MCF 10A (cell line): ENCODE results near the gene IFNL4. TPM values are rescaled to one million over a fixed set of nuclear protein-coding genes. Genes with fewer than 3 reads are reported as not detected.

Source experiments
- BruUV-seq: library from RNA; stranded (reverse); fragments of 400-500 nt; replicated peaks from 2 replicates; lab custom pipeline; 2021; lab: Mats Ljungman, UMichigan
- CTCF ChIA-PET: fragments of 300-600 bp; sonication (Branson Sonifier 250); formaldehyde crosslinking; extraction: SDS; loops from one replicate; lab custom pipeline; 2021; ENCODE audit warnings: antibody characterized with exemption, inconsistent platforms; lab: Yijun Ruan, JAX
- POLR2A ChIA-PET: fragments of 300-600, 350-650 bp; sonication (Branson Sonifier 250); formaldehyde crosslinking; extraction: SDS; loops from one replicate; lab custom pipeline; 2020; ENCODE audit warnings: antibody characterized with exemption, inconsistent platforms; lab: Yijun Ruan, JAX
- DNase-seq: peaks from one replicate; pipeline ENCODE4 v3.0.0-alpha.2; 2018; ENCODE audit not compliant: unreplicated experiment
- H3K27ac Mint-ChIP-seq: one replicate; pipeline ENCODE4 v1.8.0; 2022; ENCODE audit warnings: mild to moderate bottlenecking, low read depth, mixed read lengths; ENCODE audit not compliant: unreplicated experiment
- H3K27me3 Mint-ChIP-seq: one replicate; pipeline ENCODE4 v1.8.0; 2022; ENCODE audit warnings: mixed read lengths; ENCODE audit not compliant: insufficient read depth, unreplicated experiment
- H3K36me3 Mint-ChIP-seq: one replicate; pipeline ENCODE4 v1.8.0; 2022; ENCODE audit warnings: mild to moderate bottlenecking, moderate library complexity, mixed read lengths; ENCODE audit not compliant: insufficient read depth, unreplicated experiment
- H3K4me1 Mint-ChIP-seq: one replicate; pipeline ENCODE4 v1.8.0; 2022; ENCODE audit warnings: mixed read lengths; ENCODE audit not compliant: insufficient read depth, unreplicated experiment
- H3K4me3 Mint-ChIP-seq: one replicate; pipeline ENCODE4 v1.8.0; 2022; ENCODE audit warnings: mild to moderate bottlenecking, moderate library complexity, mixed read lengths; ENCODE audit not compliant: unreplicated experiment
- H3K9me3 Mint-ChIP-seq: one replicate; pipeline ENCODE4 v1.8.0; 2022; ENCODE audit warnings: mixed read lengths; ENCODE audit not compliant: unreplicated experiment
- intact Hi-C: fragments of 100-400 bp; cut with micrococcal nuclease; formaldehyde crosslinking; loops from 2 replicates; pipeline ENCODE4 v1.14.1; 2022
- total RNA-seq: library from RNA; stranded (reverse); gene quantifications from 2 replicates; pipeline ENCODE4 v1.2.3, GENCODE V29; 2022
- TF ChIP-seq, protein P1 (sequence below): fragments of 200-600 bp; IDR thresholded peaks from one replicate; pipeline ENCODE4 v1.8.0; 2022; ENCODE audit warnings: antibody characterized with exemption, mild to moderate bottlenecking; ENCODE audit not compliant: unreplicated experiment

Gene IFNL4
- total RNA-seq, 1 experiment from 2014 or later = not detected

DNA sequence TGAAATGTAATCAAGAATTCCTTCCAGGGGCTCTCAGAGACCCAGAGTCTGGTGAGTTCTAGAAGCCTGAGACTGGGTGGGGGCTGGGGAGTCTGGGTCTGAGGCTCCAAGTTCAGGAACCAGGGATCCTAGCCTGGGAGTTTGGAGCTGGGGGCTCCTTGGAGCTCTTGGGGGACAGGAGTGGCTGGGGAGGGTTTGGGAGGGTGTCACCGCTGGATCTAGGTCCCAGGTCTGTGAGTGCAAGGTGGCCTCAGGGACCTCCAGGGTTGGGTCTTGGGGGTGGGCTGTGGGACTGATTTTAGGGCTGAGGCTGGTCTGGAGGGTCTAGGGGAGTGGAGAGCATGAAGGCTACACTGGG, 45.7 kb downstream of the IFNL4 start:
- H3K4me1 Mint-ChIP-seq = peaks cover 4% of the 10 kb centered on the region
- no TSS peak for BruUV-seq
- ChIA-PET POLR2A (no interaction called here), CTCF (interaction anchor here (0.6 kb wide), 1 partner anchor 75 kb away, joined by 3 read pairs; no protein-coding TSS in a partner anchor)
- intact Hi-C loops = no loop called here
- no peaks in the 10 kb centered on the region for H3K9me3 Mint-ChIP-seq
- TF ChIP-seq, protein P1, sequence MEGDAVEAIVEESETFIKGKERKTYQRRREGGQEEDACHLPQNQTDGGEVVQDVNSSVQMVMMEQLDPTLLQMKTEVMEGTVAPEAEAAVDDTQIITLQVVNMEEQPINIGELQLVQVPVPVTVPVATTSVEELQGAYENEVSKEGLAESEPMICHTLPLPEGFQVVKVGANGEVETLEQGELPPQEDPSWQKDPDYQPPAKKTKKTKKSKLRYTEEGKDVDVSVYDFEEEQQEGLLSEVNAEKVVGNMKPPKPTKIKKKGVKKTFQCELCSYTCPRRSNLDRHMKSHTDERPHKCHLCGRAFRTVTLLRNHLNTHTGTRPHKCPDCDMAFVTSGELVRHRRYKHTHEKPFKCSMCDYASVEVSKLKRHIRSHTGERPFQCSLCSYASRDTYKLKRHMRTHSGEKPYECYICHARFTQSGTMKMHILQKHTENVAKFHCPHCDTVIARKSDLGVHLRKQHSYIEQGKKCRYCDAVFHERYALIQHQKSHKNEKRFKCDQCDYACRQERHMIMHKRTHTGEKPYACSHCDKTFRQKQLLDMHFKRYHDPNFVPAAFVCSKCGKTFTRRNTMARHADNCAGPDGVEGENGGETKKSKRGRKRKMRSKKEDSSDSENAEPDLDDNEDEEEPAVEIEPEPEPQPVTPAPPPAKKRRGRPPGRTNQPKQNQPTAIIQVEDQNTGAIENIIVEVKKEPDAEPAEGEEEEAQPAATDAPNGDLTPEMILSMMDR = no peak
- no peak overlapping the region for H3K27ac Mint-ChIP-seq
- no peak for DNase-seq
- no peaks in the 10 kb centered on the region for H3K36me3 Mint-ChIP-seq
- H3K4me3 Mint-ChIP-seq = no peak overlapping the region
- peaks cover 49% of the 10 kb centered on the region for H3K27me3 Mint-ChIP-seq

DNA sequence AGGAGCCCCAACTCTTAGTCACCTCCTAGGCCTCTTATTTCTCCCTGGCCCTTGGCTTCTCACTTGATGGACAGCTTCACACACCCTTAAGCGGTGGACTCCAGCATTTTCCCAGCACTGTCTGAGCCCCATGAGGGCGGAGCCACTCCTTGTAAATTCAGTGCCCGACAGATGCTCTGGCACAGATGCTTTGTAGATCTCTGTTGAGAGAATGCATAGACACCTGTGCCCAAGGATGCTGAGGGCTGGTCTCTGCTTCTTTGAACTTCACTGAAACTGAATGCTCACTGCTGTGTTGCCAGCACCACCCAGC, 47.9 kb downstream of the IFNL4 start:
- Mint-ChIP-seq H3K4me1 (peaks cover 15% of the 10 kb centered on the region), H3K27me3 (peaks cover 62% of the 10 kb centered on the region)
- POLR2A ChIA-PET = no interaction called here

DNA sequence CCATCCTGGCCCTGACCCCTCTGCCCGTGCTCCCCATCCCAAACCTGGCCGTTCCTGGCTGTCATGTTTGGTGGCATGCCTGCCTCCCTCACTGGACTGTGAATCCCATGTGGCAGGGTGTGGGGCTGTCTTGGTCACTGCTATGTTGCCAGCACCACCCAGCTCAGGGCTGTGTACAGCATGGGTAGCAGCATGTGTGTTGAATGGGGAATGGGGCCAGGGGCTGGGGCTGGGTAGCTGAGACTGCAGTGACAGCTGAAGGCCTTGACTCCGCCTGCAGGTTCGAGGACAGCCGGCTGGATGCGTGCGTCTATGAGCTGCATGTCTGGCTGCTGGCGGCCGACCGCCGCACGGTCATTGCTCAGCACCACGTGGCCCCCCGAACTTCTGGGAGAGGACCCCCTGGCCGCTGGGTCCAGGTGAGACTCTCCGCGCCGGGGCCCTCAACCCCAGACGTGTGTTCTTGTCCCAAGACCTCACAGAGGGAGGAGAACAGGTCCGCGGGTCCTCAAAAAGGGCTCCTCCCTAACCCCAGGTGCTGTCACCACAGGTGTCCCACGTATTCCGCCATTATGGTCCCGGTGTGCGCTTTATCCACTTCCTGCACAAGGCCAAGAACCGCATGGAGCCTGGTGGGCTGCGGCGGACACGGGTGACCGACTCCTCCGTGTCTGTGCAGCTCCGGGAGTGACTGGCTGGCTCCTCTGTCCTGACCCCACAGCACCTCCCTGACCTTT, 48.4 kb downstream of the IFNL4 start:
- Mint-ChIP-seq H3K27me3 (peaks cover 66% of the 10 kb centered on the region), H3K9me3 (no peaks in the 10 kb centered on the region), H3K36me3 (no peaks in the 10 kb centered on the region), H3K4me1 (peaks cover 15% of the 10 kb centered on the region), H3K4me3 (no peak overlapping the region), H3K27ac (no peak overlapping the region)
- no peak for DNase-seq
- CTCF ChIA-PET = interaction anchor here (0.6 kb wide), 1 partner anchor 174 kb away, joined by 3 read pairs; no protein-coding TSS in a partner anchor
- POLR2A ChIA-PET = no interaction called here
- intact Hi-C loops = no loop called here
- no TSS peak for BruUV-seq
- TF ChIP-seq, protein P1 = no peak

More for the DNA sequence above, 47.9 kb downstream of the IFNL4 start:
- intact Hi-C loops = no loop called here
- CTCF ChIA-PET = interaction anchor here (0.6 kb wide), 1 partner anchor 173 kb away, joined by 3 read pairs; no protein-coding TSS in a partner anchor
- no peaks in the 10 kb centered on the region for H3K36me3 Mint-ChIP-seq
- H3K4me3 Mint-ChIP-seq = no peak overlapping the region
- TF ChIP-seq, protein P1 = no peak
- no peaks in the 10 kb centered on the region for H3K9me3 Mint-ChIP-seq
- H3K27ac Mint-ChIP-seq = no peak overlapping the region
- no peak for DNase-seq
- BruUV-seq = no TSS peak

DNA sequence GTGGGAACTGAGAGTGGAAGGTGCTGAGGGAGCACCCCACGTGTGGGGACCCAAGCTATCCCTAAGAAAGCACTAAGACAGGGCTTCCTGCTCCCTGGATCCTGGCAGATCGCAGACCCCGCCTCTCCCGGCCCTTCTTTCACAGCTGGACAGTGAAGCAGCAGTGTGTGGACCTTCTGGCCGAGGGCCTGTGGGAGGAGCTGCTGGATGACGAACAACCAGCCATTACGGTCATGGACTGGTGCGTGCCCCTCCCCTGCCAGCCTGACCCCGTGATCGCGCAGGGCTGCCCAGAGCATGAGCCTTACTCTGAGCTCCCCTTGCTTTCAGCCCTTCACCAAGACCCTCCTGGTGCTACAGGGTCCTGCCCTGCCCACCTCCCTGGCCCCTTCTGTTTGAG, 49.6 kb downstream of the IFNL4 start:
- Mint-ChIP-seq H3K4me1 (peaks cover 17% of the 10 kb centered on the region), H3K9me3 (no peaks in the 10 kb centered on the region), H3K27me3 (peaks cover 62% of the 10 kb centered on the region), H3K27ac (no peak overlapping the region), H3K4me3 (no peak overlapping the region), H3K36me3 (peaks cover 1% of the 10 kb centered on the region)
- TF ChIP-seq, protein P1 = no peak
- intact Hi-C loops = loop anchor here (10.0 kb wide), 1 partner anchor 126 kb away; the partner anchor contains the start of gene LRFN1
- ChIA-PET CTCF (no interaction called here), POLR2A (no interaction called here)
- DNase-seq = no peak
- no TSS peak for BruUV-seq
